CD4-positive, alpha-beta T cell treated with Interleukin-2 at 100 ng/mL for 4 hours (primary cell): ENCODE measurements around the gene COTL1.

ENCODE experiments used
- DNase-seq: peaks from one replicate; pipeline ENCODE4 v3.0.0-alpha.2; 2020; ENCODE audit warnings: low spot score

The COTL1 gene

DNA sequence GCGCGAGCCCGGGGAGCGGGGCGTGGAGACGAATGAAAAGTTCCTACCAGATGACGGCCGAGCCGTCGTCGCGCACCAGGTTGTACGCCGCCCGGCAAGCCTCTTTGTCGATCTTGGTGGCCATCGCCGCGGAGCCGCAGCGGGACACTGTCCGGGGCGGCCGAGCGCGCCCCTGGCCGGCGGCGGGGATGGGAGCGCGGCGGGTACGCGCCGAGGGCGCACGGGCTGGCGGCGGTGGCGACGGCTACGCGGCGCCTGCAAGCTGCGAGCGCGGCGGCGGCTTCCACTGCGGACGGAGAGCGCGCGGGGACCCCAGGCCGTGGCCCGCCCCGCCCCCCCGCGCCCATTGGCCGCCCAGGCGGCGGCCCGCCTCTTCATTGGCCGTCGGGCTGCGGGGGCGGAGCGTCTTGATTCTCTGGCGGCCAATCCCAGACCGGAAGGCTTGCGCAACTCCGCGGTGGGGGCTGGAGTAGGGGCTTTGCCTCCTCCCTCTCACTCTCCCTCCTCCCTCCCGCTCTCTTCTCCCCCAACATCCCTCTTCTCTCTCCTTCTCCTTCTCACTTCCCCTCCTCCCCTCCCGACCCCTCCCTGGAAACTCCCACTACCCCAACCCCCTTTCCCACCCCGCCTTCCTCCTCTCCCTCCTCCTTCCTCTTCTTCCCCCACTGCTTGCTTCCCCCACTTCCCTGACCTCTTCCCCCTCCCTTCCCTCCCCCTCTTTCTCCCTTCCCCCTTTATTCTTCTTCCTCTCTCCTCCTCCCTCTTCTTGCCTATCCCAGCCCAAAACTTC is at the start of gene COTL1:
COTL1 (minus strand) TSS at position 288 of the 790 bp plus-strand sequence; CDS start at position 124, 164 bp downstream.
- DNase-seq, result peak; percentile 94

- no peak for DNase-seq
Observed at GRCh38 chr16:84665843-84666242, 48.0 kb upstream of the COTL1 start.

DNA sequence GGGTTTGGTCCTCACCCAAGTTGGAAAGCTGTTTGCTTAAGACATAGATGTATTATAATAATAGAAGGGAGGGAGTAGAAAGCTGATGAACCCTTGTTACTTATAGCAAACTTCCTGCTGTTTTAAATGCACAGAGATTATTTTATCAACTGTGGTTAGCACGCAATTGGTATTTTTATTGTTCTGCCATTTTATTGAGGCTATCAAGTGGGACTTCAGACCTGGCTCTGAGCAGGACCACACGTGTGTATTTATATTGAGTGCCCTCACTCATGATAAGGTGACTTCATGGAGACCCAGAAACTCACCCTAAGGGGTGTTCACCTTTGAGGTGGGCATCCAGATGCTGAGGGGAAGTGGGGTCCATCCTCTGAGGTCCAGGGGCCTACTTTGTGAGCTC is 47.5 kb upstream of the COTL1 start:
- DNase-seq, result no peak

DNA sequence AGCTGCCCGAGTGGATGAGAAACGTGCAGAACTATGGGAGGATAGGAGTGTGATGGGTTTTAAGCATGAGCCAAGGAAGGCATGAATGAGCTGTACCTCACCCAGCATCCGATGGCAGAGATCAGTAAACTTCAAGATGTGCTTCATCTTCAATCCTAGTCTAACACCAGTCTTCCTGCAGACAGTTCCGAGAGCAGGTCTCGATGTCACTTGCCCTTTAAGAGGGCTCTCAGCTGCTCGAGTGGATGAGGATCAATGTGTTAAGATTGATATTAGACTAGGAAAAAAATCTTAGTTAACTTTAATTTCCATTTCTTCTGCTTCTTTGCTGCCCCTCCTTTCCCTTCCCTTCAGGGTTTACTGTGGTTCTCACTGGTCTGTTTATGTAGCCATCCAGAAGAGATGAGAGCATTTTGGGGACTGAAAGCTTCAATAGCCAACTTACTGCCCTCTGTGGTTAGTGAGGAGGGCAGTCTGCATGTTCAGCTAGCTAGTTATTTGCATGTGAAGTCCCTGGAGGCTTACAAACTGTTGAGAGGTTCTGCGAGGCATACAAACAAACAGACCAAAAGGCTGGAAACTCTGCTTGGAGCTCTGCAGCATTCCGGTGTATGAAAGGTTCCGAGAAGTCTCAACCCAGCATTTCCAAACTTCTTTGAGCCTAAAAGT is 45.7 kb upstream of the COTL1 start:
- no peak for DNase-seq

- DNase-seq, result no peak
Observed at GRCh38 chr16:84662471-84662870, 44.6 kb upstream of the COTL1 start.

DNA sequence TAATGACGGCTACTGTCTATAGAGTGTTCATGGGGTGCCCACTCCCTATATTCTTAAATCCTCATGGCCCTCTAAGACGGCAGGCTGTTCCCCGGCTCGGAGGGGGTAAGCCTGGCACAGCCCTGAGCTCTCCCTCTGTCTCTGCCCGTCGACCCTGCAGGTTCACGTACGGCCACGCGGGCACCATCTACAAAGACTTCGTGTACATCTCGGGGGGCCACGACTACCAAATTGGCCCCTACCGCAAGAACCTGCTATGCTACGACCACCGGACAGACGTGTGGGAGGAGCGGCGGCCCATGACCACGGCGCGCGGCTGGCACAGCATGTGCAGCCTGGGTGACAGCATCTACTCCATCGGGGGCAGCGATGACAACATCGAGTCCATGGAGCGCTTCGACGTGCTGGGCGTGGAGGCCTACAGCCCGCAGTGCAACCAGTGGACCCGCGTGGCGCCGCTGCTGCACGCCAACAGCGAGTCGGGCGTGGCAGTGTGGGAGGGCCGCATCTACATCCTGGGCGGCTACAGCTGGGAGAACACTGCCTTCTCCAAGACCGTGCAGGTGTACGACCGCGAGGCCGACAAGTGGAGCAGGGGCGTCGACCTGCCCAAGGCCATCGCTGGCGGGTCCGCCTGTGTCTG is 43.7 kb upstream of the COTL1 start:
- DNase-seq, result no peak

GRCh38 chr16:84660973-84661372 is 43.1 kb upstream of the COTL1 start:
- DNase-seq, result no peak

DNA sequence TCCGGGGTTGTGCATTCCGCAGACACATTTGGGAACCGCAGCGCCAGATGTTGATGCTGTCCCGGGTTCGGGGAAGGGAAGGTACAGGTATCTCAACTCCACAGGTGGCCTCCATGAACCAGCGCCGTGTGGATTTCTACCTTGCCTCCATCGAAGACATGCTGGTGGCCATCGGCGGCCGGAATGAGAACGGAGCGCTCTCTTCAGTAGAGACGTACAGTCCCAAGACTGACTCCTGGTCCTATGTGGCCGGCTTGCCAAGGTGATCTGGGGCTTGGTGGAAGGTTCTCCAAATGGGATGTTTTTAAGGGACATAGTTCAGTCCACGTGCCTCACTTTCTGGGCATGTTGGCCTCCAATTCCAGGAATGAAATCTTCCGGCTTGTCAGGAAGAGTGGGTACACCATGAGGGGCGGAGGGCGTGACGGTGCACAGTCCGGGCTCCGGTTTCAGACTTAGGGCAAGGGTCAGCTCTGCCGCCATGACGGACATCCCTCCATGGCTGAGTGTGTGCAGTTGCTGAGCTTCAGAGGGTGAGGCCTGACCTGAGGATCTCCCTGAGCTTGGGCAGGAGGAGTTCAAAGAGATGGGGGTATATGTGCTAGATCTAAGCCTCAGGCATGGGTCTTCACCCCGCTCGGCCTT is 41.9 kb upstream of the COTL1 start:
- DNase-seq, result no peak

- DNase-seq, result no peak
Observed at GRCh38 chr16:84658690-84659089, 40.8 kb upstream of the COTL1 start.

DNA sequence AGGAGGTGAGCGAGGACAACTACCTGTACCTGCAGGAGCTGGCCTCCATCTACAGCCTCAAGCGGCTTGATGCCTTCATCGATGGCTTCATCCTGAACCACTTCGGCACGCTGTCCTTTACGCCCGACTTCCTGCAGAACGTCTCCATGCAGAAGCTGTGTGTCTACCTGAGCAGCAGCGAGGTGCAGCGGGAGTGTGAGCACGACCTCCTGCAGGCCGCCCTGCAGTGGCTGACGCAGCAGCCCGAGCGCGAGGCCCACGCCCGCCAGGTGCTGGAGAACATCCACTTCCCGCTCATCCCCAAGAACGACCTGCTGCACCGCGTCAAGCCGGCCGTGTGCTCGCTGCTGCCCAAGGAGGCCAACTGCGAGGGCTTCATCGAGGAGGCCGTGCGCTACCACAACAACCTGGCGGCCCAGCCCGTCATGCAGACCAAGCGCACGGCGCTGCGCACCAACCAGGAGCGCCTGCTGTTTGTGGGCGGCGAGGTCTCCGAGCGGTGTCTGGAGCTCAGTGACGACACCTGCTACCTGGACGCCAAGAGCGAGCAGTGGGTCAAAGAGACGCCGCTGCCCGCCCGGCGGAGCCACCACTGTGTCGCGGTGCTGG is 39.5 kb upstream of the COTL1 start:
- no peak for DNase-seq

DNA sequence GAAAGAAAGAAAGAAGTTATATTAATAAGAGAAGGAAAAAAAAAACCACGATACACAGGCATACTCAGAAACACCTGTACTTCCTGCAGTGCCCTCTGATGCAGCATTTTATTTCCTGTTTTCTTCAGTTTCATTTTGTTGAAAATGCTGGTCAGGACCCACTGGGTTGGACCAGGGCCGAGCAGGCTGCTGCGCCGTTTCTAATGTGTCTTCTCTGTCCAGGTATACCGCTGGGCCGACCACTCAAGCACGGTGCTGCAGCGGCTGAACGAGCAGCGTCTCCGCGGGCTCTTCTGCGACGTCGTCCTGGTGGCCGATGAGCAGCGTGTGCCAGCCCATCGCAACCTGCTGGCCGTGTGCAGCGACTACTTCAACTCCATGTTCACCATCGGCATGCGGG is 38.8 kb upstream of the COTL1 start:
- DNase-seq, result no peak

GRCh38 chr16:84654998-84655397 is 37.1 kb upstream of the COTL1 start:
- DNase-seq, result no peak

DNA sequence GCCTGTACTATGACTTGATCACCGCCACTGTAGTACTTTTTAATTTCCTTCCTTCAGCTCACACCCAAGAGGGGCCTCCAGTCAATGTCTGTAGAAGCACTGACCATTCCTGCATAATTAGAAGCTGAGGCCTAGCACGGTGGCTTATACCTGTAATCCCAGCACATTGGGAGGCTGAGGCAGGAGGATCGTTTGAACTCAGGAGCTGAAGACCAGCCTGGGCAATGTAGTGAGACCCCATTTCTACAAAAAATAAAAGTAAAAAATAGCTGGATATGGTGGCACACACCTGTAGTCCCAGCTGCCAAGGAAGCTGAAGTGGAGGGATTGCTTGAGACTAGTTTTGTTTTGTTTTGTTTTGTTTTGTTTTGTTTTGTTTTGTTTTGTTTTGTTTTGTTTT is 36.4 kb upstream of the COTL1 start:
- DNase-seq, result no peak

- peak; percentile 46 for DNase-seq
Observed at GRCh38 chr16:84652566-84652965, 34.7 kb upstream of the COTL1 start.

GRCh38 chr16:84650062-84650991 is 32.4 kb upstream of the COTL1 start:
- no peak for DNase-seq

DNA sequence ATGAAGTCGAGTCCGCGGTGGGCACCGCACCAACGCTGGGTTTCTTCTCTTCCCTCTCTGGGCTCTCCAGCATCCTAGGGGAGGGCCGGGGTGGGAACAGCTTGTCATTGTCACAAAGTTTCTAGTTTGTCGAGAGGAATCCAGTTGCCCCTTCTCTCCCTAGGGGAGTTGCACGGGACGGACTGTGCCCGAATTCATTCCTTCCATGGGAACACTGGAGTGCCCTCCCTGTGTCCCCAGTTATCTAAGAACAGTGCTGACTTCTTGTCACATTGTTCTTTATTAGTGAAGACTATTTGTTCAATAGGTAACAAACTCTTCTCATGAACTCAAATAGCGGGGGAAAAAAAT is 31.6 kb upstream of the COTL1 start:
- DNase-seq, result no peak

DNA sequence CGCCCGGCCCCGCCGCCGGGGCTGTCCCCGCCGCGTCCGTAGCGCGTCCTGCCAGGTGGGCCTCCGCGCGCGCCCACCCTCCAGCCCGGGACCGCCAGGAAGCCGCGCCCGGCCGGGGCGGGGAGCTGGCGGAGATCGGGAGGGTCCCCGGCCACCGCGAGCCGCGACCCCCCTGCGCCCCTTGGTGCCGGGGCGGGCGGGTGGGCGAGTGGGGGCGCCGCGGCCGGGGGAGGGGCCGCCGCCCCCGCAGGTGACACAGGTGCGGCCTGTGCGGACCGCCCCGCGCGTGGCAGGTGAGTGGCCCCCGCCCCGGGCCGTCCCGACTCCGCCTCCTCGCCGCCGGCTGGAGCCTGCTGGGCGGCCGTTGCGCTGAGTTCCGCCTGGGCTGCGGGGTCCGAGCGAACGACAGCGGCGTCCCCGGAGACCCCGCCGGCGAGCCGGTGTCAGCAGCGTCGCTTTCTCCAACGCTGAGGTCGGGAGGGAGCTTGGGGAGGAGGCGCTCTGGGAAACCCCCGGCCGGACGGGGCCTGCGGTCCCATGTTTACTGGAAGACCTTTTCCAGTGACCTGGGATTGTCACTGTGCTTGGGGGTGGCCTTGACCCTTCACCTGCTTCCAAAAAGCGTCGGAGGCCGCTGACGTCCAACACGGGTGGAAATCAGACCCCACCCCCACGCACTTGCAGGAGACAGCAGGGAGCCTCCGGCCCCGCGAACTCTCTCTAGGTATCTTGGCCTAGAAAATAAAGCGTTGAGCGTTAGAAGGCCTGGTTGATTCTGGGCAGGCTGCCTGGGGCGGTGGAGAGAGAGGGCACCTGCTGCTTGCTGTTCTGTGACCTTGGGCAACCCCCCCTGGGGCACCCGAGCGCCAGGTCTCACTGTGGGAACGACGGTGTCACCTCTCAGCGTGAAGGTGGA is 31.0 kb upstream of the COTL1 start:
- peak; percentile 44 for DNase-seq

- peak; percentile 67 for DNase-seq
Observed at GRCh38 chr16:84647828-84648594, 30.1 kb upstream of the COTL1 start, which contains the start of gene KLHL36. Gene KLHL36, plus strand, starts transcription at chr16:84648511. Its CDS starts 2,357 bp downstream, at chr16:84650868.

DNA sequence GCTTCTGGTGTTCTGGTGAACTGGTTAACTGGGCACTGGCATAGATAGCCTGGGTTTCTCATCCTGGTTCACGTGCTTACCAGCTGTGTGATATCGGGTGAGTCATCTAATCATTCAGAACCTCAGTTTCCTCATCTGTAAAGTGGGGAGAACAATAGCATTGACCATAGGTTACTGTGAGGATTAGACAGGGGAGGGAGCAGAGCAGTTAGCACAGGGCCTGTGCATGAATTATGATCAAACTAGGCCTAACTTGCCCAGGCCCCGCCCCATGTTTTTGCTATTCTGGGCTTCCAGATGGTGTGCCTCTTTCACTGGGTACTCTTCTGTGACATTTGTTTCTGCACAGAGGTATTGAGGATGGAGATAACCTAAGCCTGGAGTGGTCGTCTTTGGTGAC is 25.8 kb upstream of the COTL1 start:
- no peak for DNase-seq
